Suprapubic skin (tissue), 4 donors: ENCODE measurements around the gene CMSS1.

Source experiments
- EP300 ChIP-seq: sonication (generic); formaldehyde crosslinking; IDR thresholded peaks from one replicate; pipeline ENCODE4 v1.6.1; 2017; ENCODE audit warnings: antibody characterized with exemption
- POLR2A ChIP-seq, 2 donors: fragments of 450-650 bp; IDR thresholded peaks; one replicate each; pipeline ENCODE4 v1.6.1; 2017; ENCODE audit warnings: antibody characterized with exemption in 2 of 2, mild to moderate bottlenecking in 2 of 2, moderate library complexity in 2 of 2
- POLR2AphosphoS5 ChIP-seq, 3 donors: sonication (generic); formaldehyde crosslinking; IDR thresholded peaks; one replicate each; pipeline ENCODE4 v1.6.1; 2017; ENCODE audit warnings: antibody characterized with exemption in 3 of 3
- TF ChIP-seq, protein P1 (sequence below), 2 donors: fragments of 200-600 bp in 1 of 2; fragments of 450-650 bp in 1 of 2; sonication (generic) in 1 of 2; IDR thresholded peaks; one replicate each; pipeline ENCODE4 v1.5.1; 2016 to 2019; ENCODE audit warnings: antibody characterized with exemption in 2 of 2, mild to moderate bottlenecking in 1 of 2, moderate library complexity in 1 of 2

DNA sequence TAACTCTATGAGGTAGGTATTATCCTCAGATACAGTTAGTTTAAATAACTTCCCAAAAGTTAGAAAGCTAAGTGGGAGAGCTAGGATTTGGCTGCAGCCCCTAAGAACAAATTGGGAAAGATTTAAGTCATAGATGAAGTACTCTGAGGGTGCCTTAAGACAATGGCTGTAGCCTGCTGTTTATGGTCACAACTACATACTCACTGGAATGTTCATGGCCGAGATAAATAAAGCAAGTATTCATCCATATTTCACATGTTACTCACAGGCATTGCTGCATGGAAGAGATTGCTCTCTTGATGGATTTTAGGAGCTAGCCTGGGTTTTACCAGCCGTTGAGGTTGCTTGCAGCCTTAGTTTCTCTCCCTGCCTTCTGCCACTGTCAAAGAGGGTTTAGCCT is 145.0 kb downstream of the CMSS1 start:
- TF ChIP-seq, protein P1, sequence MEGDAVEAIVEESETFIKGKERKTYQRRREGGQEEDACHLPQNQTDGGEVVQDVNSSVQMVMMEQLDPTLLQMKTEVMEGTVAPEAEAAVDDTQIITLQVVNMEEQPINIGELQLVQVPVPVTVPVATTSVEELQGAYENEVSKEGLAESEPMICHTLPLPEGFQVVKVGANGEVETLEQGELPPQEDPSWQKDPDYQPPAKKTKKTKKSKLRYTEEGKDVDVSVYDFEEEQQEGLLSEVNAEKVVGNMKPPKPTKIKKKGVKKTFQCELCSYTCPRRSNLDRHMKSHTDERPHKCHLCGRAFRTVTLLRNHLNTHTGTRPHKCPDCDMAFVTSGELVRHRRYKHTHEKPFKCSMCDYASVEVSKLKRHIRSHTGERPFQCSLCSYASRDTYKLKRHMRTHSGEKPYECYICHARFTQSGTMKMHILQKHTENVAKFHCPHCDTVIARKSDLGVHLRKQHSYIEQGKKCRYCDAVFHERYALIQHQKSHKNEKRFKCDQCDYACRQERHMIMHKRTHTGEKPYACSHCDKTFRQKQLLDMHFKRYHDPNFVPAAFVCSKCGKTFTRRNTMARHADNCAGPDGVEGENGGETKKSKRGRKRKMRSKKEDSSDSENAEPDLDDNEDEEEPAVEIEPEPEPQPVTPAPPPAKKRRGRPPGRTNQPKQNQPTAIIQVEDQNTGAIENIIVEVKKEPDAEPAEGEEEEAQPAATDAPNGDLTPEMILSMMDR (IDR thresholded peaks at IDR 0.05) = no peak
- TF ChIP-seq POLR2A (IDR thresholded peaks at IDR 0.05) (no peak), EP300 (no peak), POLR2AphosphoS5 (IDR thresholded peaks at IDR 0.05) (no peak)
